HCT116 (cell line): ENCODE measurements around the gene DNAJC18. TPM values are rescaled to one million over a fixed set of nuclear protein-coding genes. Genes with fewer than 3 reads are reported as not detected.

Experiments
- ATAC-seq: fragments of 200-7000 bp; cut with Tn5 transposase; 2 replicates; pipeline ENCODE4 v1.9.1; 2020; ENCODE audit warnings: mild to moderate bottlenecking, moderate library complexity
- BruUV-seq: library from RNA; stranded (reverse); fragments of 400-500 nt; replicated peaks from 2 replicates; lab custom pipeline; 2021; lab: Mats Ljungman, UMichigan
- CTCF ChIA-PET: fragments of 300-600 bp; sonication (Branson Sonifier 250); formaldehyde crosslinking; loops from one replicate; lab custom pipeline; 2021; ENCODE audit warnings: antibody characterized with exemption; lab: Charles Lee
- POLR2A ChIA-PET: fragments of 300-600, 350-600 bp; sonication (Branson Sonifier 250); formaldehyde crosslinking; loops from one replicate; lab custom pipeline; 2021; ENCODE audit warnings: antibody characterized with exemption; lab: Charles Lee
- RAD21 ChIA-PET, 2 experiments: fragments of 300-600 bp; sonication (Branson Sonifier 250); formaldehyde crosslinking; loops; one replicate each; lab custom pipeline; 2023; ENCODE audit warnings: low total read pairs in 2 of 2; ENCODE audit not compliant: uncharacterized antibody in 2 of 2, unreplicated experiment in 2 of 2, low non-redundant PET in 1 of 2; lab: Charles Lee
- DNase-seq: peaks from one replicate; pipeline ENCODE4 v3.0.0-alpha.2; 2010; ENCODE audit warnings: low read depth, low spot score
- H2AFZ ChIP-seq: fragments of 200-600 bp; shearing (Covaris generic), sonication (generic); 2 replicates; pipeline ENCODE4 v1.6.1; 2017; ENCODE audit warnings: low read depth, mixed run types, mixed read lengths, antibody characterized with exemption, low read length; ENCODE audit not compliant: poor library complexity, severe bottlenecking
- H3K27ac ChIP-seq: 2 replicates; pipeline ENCODE4 v1.5.1; 2012; ENCODE audit warnings: low read depth, low read length
- H3K27me3 ChIP-seq: fragments of 200-600 bp; sonication (generic); 2 replicates; pipeline ENCODE4 v1.6.1; 2016; ENCODE audit warnings: mixed run types, low read length, mixed read lengths; ENCODE audit not compliant: insufficient read depth
- H3K36me3 ChIP-seq, 2 experiments: fragments of 200-500 bp in 1 of 2; fragments of 200-600 bp in 1 of 2; sonication (Bioruptor generic) in 1 of 2; sonication (generic) in 1 of 2; 2 replicates each; pipeline versions ENCODE4 v1.5.1 to v1.6.1; 2014 to 2016; ENCODE audit warnings: low read length in 2 of 2, inconsistent platforms in 1 of 2, mixed read lengths in 1 of 2, mixed run types in 1 of 2; ENCODE audit not compliant: insufficient read depth in 2 of 2, control insufficient read depth in 1 of 2
- H3K4me1 ChIP-seq, 2 experiments: fragments of 200-600 bp in 1 of 2; sonication (generic) in 1 of 2; 2 replicates each; pipeline versions ENCODE4 v1.5.1 to v1.6.1; 2012 to 2017; ENCODE audit warnings: low read length in 2 of 2, inconsistent platforms in 1 of 2, mild to moderate bottlenecking in 1 of 2, mixed read lengths in 1 of 2, mixed run types in 1 of 2, moderate library complexity in 1 of 2; ENCODE audit not compliant: insufficient read depth in 2 of 2, control insufficient read depth in 1 of 2
- H3K4me2 ChIP-seq: fragments of 200-600 bp; sonication (generic); 2 replicates; pipeline ENCODE4 v1.6.1; 2017; ENCODE audit warnings: mixed run types, low read length, mixed read lengths
- H3K4me3 ChIP-seq, 2 experiments: fragments of 200-600 bp in 1 of 2; sonication (generic) in 1 of 2; replicated peaks in 1 of 2; 2 replicates each; pipeline ENCODE4 v1.5.1; 2011 to 2016; ENCODE audit warnings: low read length in 2 of 2, control low read depth in 1 of 2, low read depth in 1 of 2, mild to moderate bottlenecking in 1 of 2, mixed read lengths in 1 of 2, mixed run types in 1 of 2
- H3K79me2 ChIP-seq: fragments of 200-600 bp; sonication (generic); 2 replicates; pipeline ENCODE4 v1.6.1; 2017; ENCODE audit warnings: mild to moderate bottlenecking, mixed run types, low read length, moderate library complexity, mixed read lengths; ENCODE audit not compliant: insufficient read depth
- H3K9ac ChIP-seq: fragments of 200-600 bp; sonication (generic); 2 replicates; pipeline ENCODE4 v1.6.1; 2016; ENCODE audit warnings: low read length, mixed read lengths
- H3K9me2 ChIP-seq: fragments of 200-600 bp; sonication (generic), shearing (Covaris generic); 2 replicates; pipeline ENCODE4 v1.6.1; 2017; ENCODE audit warnings: mixed run types, mild to moderate bottlenecking, moderate library complexity; ENCODE audit not compliant: insufficient read depth
- H3K9me3 ChIP-seq, 2 experiments: fragments of 200-500 bp in 1 of 2; fragments of 200-600 bp in 1 of 2; sonication (Bioruptor generic) in 1 of 2; sonication (generic) in 1 of 2; 2 replicates each; pipeline ENCODE4 v1.6.1; 2014 to 2017; ENCODE audit warnings: low read length in 2 of 2, mixed read lengths in 2 of 2, inconsistent platforms in 1 of 2, low read depth in 1 of 2, mild to moderate bottlenecking in 1 of 2, mixed run types in 1 of 2, moderate library complexity in 1 of 2; ENCODE audit not compliant: control insufficient read depth in 1 of 2, insufficient read depth in 1 of 2
- H4K20me1 ChIP-seq: fragments of 200-600 bp; sonication (generic), shearing (Covaris generic); 2 replicates; pipeline ENCODE4 v1.6.1; 2017; ENCODE audit warnings: mixed run types, mild to moderate bottlenecking, moderate library complexity; ENCODE audit not compliant: insufficient read depth
- ATF3 ChIP-seq: IDR thresholded peaks from 2 replicates; pipeline ENCODE4 v1.6.1; 2012
- CBX3 ChIP-seq: IDR thresholded peaks from 2 replicates; pipeline ENCODE4 v1.6.1; 2012; ENCODE audit warnings: low read depth
- CEBPB ChIP-seq: IDR thresholded peaks from 2 replicates; pipeline ENCODE4 v1.6.1; 2012; ENCODE audit warnings: low read depth
- CTCF ChIP-seq, 3 experiments: fragments of 200-600 bp in 1 of 3; sonication (generic) in 1 of 3; IDR thresholded peaks in 2 of 3; conservative IDR thresholded peaks in 1 of 3; 2 replicates each; pipeline ENCODE4 v1.5.1; 2012 to 2017; ENCODE audit warnings: low read depth in 2 of 3, low read length in 2 of 3, antibody characterized with exemption in 1 of 3, borderline replicate concordance in 1 of 3, control low read depth in 1 of 3, mild to moderate bottlenecking in 1 of 3, mixed read lengths in 1 of 3, mixed run types in 1 of 3, moderate library complexity in 1 of 3; ENCODE audit not compliant: insufficient read depth in 1 of 3
- EZH2 ChIP-seq: fragments of 200-600 bp; sonication (generic); IDR thresholded peaks from 2 replicates; pipeline ENCODE4 v1.6.1; 2017; ENCODE audit warnings: antibody characterized with exemption, mixed run types
- EZH2phosphoT487 ChIP-seq: fragments of 200-600 bp; IDR thresholded peaks from 2 replicates; pipeline ENCODE4 v1.6.1; 2018; ENCODE audit warnings: antibody characterized with exemption, borderline replicate concordance
- FOSL1 ChIP-seq: IDR thresholded peaks from 2 replicates; pipeline ENCODE4 v1.6.1; 2012; ENCODE audit warnings: low read depth
- JUND ChIP-seq: IDR thresholded peaks from 2 replicates; pipeline ENCODE4 v1.6.1; 2012
- MAX ChIP-seq: IDR thresholded peaks from 2 replicates; pipeline ENCODE4 v1.6.1; 2012
- POLR2A ChIP-seq: IDR thresholded peaks from 2 replicates; pipeline ENCODE4 v1.7.0; 2011; ENCODE audit warnings: borderline replicate concordance; ENCODE audit not compliant: insufficient read depth, insufficient read length; ENCODE audit errors: extremely low read depth
- POLR2AphosphoS5 ChIP-seq: IDR thresholded peaks from 2 replicates; pipeline ENCODE4 v1.6.1; 2011; ENCODE audit warnings: mild to moderate bottlenecking, low read depth, low read length, moderate library complexity
- RAD21 ChIP-seq: IDR thresholded peaks from 2 replicates; pipeline ENCODE4 v1.6.1; 2012; ENCODE audit warnings: low read depth, mild to moderate bottlenecking
- REST ChIP-seq: IDR thresholded peaks from 2 replicates; pipeline ENCODE4 v1.6.1; 2012; ENCODE audit warnings: low read depth
- SP1 ChIP-seq: IDR thresholded peaks from 2 replicates; pipeline ENCODE4 v1.6.1; 2012; ENCODE audit warnings: low read depth
- SRF ChIP-seq: IDR thresholded peaks from 2 replicates; pipeline ENCODE4 v1.6.1; 2012; ENCODE audit warnings: low read depth
- TCF7L2 ChIP-seq: IDR thresholded peaks from 2 replicates; pipeline ENCODE4 v1.7.0; 2011; ENCODE audit warnings: borderline replicate concordance, inconsistent platforms; ENCODE audit not compliant: insufficient read depth, insufficient read length; ENCODE audit errors: extremely low read depth
- YY1 ChIP-seq: IDR thresholded peaks from 2 replicates; pipeline ENCODE4 v1.6.1; 2011; ENCODE audit warnings: low read length, low read depth, moderate library complexity, mild to moderate bottlenecking; ENCODE audit not compliant: insufficient replicate concordance; ENCODE audit errors: extremely low read depth
- ZBTB33 ChIP-seq: IDR thresholded peaks from 2 replicates; pipeline ENCODE4 v1.6.1; 2011; ENCODE audit warnings: mild to moderate bottlenecking, low read length, moderate library complexity; ENCODE audit not compliant: insufficient replicate concordance; ENCODE audit errors: extremely low read depth
- ZFX ChIP-seq: fragments of 450-650 bp; IDR thresholded peaks from 2 replicates; pipeline ENCODE4 v1.6.1; 2017
- ZNF274 ChIP-seq: fragments of 200-500 bp; sonication (Bioruptor generic); IDR thresholded peaks from 2 replicates; pipeline ENCODE4 v1.6.1; 2014; ENCODE audit warnings: mild to moderate bottlenecking, low read depth, low read length, inconsistent platforms
- intact Hi-C: fragments of 100-400 bp; cut with micrococcal nuclease; formaldehyde crosslinking; loops from 2 replicates; pipeline ENCODE4 v1.10.0; 2022
- total RNA-seq: library from RNA; stranded (reverse); gene quantifications from one replicate; pipeline ENCODE4 v1.2.1, GENCODE V29; 2021; ENCODE audit not compliant: unreplicated experiment

Gene DNAJC18
- total RNA-seq, 1 experiment from 2014 or later = 5.7 TPM

GRCh38 chr5:139488260-139488659, 48.9 kb upstream of the DNAJC18 start:
- no peaks in the 10 kb centered on the region for H3K9me3 ChIP-seq
- RAD21 ChIA-PET = no interaction called here
- intact Hi-C loops = no loop called here
- H3K79me2 ChIP-seq = no peaks in the 10 kb centered on the region
- H3K36me3 ChIP-seq = no peaks in the 10 kb centered on the region
- TF ChIP-seq SRF (no peak), EZH2 (no peak), MAX (no peak), JUND (no peak), EZH2phosphoT487 (no peak), TCF7L2 (no peak), SP1 (no peak), CTCF (IDR thresholded peaks at IDR 0.05 in 2 of 3, conservative IDR thresholded peaks at IDR 0.05 in 1 of 3; ENCODE audit: borderline replicate concordance in 1 of 3, insufficient read depth in 1 of 3, low read depth in 2 of 3, low read length in 2 of 3) (no peak), ZNF274 (no peak), POLR2AphosphoS5 (no peak), ZBTB33 (no peak), ZFX (no peak), RAD21 (no peak), REST (no peak), POLR2A (no peak), YY1 (no peak), FOSL1 (no peak), CBX3 (no peak), CEBPB (no peak), ATF3 (no peak)
- no TSS peak for BruUV-seq
- no peak overlapping the region for H3K4me2 ChIP-seq
- no peak overlapping the region for H3K27ac ChIP-seq
- CTCF ChIA-PET = no interaction called here
- DNase-seq = no peak
- H3K4me3 ChIP-seq = no peak overlapping the region
- ATAC-seq = no peak
- no peaks in the 10 kb centered on the region for H4K20me1 ChIP-seq
- no peak overlapping the region for H3K9ac ChIP-seq
- POLR2A ChIA-PET = no interaction called here
- H3K27me3 ChIP-seq = no peaks in the 10 kb centered on the region
- no peak overlapping the region for H2AFZ ChIP-seq
- peaks cover 12 to 13% of the 10 kb centered on the region in 2 experiments for H3K4me1 ChIP-seq
- H3K9me2 ChIP-seq = no peaks in the 10 kb centered on the region
